ENCODE measurements around the gene SPATA6L. TPM values are rescaled to one million over a fixed set of nuclear protein-coding genes. Genes with fewer than 3 reads are reported as not detected.

SPATA6L gene
- total and polyA plus RNA-seq, 2 experiments from 2014 or later: 1.7 to 1.9 TPM

DNA sequence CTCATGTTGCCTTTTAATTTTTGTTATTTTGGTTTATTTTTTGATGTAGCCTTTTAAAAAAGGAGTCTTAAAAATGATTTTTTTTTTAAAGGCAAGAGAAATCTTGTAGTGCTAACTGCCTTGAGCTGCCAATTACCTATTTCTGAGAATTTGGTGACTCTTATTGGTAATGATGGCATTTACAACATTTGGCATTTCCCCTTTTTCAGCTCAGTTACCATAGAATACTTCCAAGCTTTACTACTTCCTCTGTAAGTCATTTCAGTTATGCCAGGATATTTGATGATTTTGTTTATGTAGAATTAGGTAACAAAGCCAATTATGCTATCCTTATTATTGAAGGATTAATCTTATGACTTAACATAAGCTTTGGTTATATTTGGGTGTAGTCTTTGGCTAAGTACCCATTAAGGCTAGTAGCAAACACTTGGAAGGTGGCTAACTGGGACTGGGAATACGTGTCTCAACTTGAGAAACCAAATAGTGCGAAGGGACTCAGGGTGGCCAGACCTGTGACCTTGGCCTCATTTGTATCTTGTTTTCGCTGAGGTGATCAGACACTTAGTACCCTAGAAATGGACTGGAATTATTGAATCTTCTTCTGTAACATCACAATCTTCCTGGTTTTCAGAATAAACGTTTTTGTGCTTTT lies 40.8 kb upstream of the SPATA6L start (continued):
- TF ChIP-seq REST (IDR thresholded peaks at IDR 0.05; ENCODE audit: unreplicated experiment) (no peak), ZNF331 (CRISPR knock-in tag; IDR thresholded peaks at IDR 0.05; ENCODE audit: low read depth) (no peak), STAT1 (IDR thresholded peaks at IDR 0.05; ENCODE audit: unreplicated experiment) (no peak), JUNB (IDR thresholded peaks at IDR 0.05; ENCODE audit: unreplicated experiment) (no peak), CTCF (conservative IDR thresholded peaks at IDR 0.05; ENCODE audit: low read depth in 2 of 2) (no peak), ZNF114 (CRISPR knock-in tag; IDR thresholded peaks at IDR 0.05) (no peak), EZH2phosphoT487 (IDR thresholded peaks at IDR 0.05; ENCODE audit: unreplicated experiment) (no peak), CREB1 (CRISPR knock-in tag; IDR thresholded peaks at IDR 0.05; ENCODE audit: low read depth) (no peak)

DNA sequence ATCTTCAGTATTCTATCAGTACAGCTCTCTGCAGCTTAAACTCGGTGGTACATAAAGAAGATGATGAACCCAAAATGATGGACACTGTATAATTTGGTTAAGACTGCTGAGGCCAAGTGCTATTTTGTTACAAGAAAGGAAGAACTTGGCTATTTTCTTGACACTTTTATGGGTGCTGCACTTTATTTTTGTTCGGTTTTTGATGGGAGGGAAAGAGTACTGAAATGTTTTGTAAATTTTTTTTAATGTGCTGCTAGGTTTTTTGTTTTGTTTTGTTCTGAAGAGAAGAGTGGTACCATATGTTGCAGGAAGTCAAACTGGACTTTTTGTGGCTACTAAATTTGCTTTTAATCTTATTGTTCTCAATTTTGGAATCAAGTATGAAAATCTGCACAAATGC lies 39.7 kb upstream of the SPATA6L start:
- H3K36me3 Mint-ChIP-seq (ENCODE audit: low read depth): peaks cover 23% of the 10 kb centered on the region; the same call in 2 of the 3 replicates
- H3K27me3 ChIP-seq (ENCODE audit: insufficient read depth): no peaks in the 10 kb centered on the region
- no peak overlapping the region for H3K4me3 Mint-ChIP-seq
- H3K9me2 ChIP-seq (ENCODE audit: insufficient read depth): no peaks in the 10 kb centered on the region
- ATAC-seq: no peak
- no peaks in the 10 kb centered on the region for H4K20me1 ChIP-seq (replicated peaks; ENCODE audit: insufficient read depth)
- no peak overlapping the region for H3K27ac Mint-ChIP-seq
- no peak for DNase-seq (ENCODE audit: low spot score)
- H2AFZ ChIP-seq: no peak overlapping the region
- H3K4me3 ChIP-seq: no peak overlapping the region
- H3K4me1 ChIP-seq (ENCODE audit: insufficient read depth): no peaks in the 10 kb centered on the region
- H3K27ac ChIP-seq (ENCODE audit: low read depth): no peak overlapping the region
- H3K4me1 Mint-ChIP-seq: no peaks in the 10 kb centered on the region
- H3K9me3 Mint-ChIP-seq: no peaks in the 10 kb centered on the region
- H3K4me2 ChIP-seq: no peak overlapping the region
- no peaks in the 10 kb centered on the region for H3F3A ChIP-seq (replicated peaks; ENCODE audit: low read depth)
- no peaks in the 10 kb centered on the region for H3K79me2 ChIP-seq (replicated peaks; ENCODE audit: insufficient read depth)
- peaks cover 12% of the 10 kb centered on the region; the same call in 1 of the 2 replicates for H3K36me3 ChIP-seq (ENCODE audit: insufficient read depth)
- no peaks in the 10 kb centered on the region for H3K27me3 Mint-ChIP-seq (ENCODE audit: insufficient read depth, low read depth, poor library complexity)
- TF ChIP-seq CTCF (conservative IDR thresholded peaks at IDR 0.05; ENCODE audit: low read depth in 2 of 2) (no peak), EZH2 (IDR thresholded peaks at IDR 0.05; ENCODE audit: low read depth, unreplicated experiment) (no peak), ZNF331 (CRISPR knock-in tag; IDR thresholded peaks at IDR 0.05; ENCODE audit: low read depth) (no peak), JUNB (IDR thresholded peaks at IDR 0.05; ENCODE audit: unreplicated experiment) (no peak), REST (IDR thresholded peaks at IDR 0.05; ENCODE audit: unreplicated experiment) (no peak), NANOG (IDR thresholded peaks at IDR 0.05; ENCODE audit: borderline replicate concordance) (no peak), STAT1 (IDR thresholded peaks at IDR 0.05; ENCODE audit: unreplicated experiment) (no peak), CREB1 (CRISPR knock-in tag; IDR thresholded peaks at IDR 0.05; ENCODE audit: low read depth) (no peak), EZH2phosphoT487 (IDR thresholded peaks at IDR 0.05; ENCODE audit: unreplicated experiment) (no peak), ZNF114 (CRISPR knock-in tag; IDR thresholded peaks at IDR 0.05) (no peak)
